Activated CD4-positive, alpha-beta T cell treated with anti-CD3 and anti-CD28 coated beads, Interleukin-2, Interleukin-4, amounts not matched to agents 100 ng/mL and 50 ng/mL, durations not matched to agents 16 hours and 8 hours (primary cell): ENCODE measurements around the gene PDE3B.
"Not testable (repeated sequence)": the region's sequence is repeated elsewhere in the genome, so short reads cannot be mapped to it uniquely, and the experiment has no call there.

Source experiments
- DNase-seq: peaks from one replicate; pipeline ENCODE4 v3.0.0-alpha.2; 2020; ENCODE audit warnings: low spot score

PDE3B gene

DNA sequence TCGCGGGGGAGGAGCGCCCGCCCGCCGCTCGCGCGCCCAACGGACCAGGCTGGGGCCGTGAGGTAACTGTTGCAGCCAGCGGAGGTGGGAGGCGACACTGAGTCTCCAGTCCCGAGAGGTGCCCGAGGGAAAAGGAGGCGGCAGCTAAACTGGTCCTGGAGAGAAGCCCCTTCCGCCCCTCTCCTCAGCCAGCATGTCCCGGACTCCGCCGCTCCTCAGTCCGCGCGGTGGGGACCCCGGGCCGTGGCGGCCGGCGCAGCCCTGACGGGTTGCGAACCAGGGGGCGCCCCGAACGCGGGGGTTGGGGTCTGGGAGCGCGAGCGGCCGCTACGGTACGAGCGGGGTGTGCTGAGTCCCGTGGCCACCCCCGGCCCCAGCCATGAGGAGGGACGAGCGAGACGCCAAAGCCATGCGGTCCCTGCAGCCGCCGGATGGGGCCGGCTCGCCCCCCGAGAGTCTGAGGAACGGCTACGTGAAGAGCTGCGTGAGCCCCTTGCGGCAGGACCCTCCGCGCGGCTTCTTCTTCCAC, at the start of gene PDE3B:
Gene PDE3B, plus strand, starts transcription at position 108 of the 529 bp plus-strand sequence. Its CDS starts 272 bp downstream, at position 380.
- peak; percentile 81 for DNase-seq

DNA sequence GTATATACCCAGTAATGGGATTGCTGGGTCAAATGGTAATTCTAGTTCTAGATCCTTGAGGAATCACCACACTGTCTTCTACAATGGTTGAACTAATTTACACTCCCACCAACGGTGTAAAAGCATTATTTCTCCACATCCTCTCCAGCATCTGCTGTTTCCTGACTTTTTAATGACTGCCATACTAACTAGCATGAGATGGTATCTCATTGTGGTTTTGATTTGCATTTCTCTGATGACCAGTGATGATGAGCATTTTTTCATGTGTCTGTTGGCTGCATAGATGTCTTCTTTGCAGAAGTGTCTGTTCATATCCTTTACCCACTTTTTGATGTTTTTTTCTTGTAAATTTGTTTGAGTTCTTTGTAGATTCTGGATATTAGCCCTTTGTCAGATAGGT, 48.3 kb upstream of the PDE3B start:
- not testable (repeated sequence) for DNase-seq

DNA sequence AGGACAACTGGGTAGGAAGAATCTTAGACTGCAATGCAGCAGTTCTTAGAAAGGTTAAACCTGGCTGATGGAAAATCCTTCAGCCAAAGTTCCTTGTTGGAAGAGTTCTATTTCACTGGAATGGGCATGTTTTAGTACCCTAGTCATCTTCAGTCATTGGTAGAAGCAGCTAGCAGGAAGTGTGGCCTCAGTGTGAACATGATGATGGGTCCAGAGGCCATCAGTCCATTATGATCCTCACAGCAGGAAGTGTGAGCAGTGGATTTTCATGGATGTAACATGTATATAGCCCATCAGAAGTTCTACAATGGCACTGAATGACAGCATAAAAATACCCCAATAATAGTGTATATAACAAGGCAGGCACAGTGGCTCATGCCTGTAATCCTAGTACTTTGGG, 35.9 kb upstream of the PDE3B start:
- no peak for DNase-seq

DNA sequence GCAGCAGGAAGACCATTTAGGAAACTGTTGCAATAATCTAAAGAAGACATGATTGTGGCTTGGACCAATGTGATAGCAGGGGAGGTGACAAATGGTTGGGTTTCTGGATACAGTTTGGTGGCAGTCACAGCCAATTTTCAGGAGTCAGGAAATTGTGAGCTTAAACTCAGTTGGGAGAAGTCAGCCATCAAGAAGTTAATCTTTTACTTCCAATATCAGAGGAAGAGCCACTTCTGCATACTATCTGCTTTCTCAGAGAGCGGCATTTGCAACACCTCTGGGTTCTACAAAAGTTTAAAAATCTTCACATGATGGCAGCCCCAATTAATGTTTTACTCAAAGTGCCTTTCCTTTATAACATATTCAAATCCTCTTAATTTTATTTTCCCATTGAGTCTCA, 33.7 kb upstream of the PDE3B start:
- no peak for DNase-seq

DNA sequence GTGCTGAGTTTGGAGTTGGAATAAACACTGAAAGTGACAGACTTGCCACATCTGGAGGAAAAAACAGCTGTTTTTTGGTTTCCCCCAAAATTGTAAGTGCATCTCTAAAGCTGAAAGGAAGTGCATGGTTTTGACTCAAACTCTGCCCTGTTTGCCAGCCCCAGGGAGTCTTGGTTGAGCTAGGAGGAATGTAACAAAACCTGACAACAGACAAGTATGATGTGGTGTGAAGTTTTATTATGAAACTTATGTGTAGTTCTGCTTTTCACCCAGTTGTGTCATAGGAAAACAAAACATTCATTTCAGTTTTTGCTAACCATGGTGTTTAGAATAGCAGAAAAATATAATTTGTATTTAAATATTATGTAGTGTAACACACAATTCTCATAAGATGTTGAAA, 31.7 kb upstream of the PDE3B start:
- peak; percentile 39 for DNase-seq

DNA sequence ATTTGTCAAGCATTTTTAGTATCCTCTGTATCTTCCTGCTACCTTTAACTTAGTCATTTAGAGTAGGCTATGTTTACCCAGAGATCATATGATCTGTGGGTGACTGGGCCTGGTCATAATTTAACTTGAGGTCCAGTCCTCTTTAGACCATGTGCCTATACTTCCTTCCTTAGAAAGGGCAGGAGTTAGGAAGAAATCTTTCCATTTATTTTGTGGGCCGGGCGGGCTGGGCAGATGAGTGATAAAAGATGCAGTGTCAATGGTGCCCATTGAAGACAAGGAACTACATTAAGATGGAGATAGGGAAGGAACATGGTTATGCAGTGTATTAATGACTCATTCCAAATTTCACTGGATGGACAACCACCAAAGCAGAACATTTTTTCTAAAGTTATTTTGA, 30.9 kb upstream of the PDE3B start:
- DNase-seq: no peak

DNA sequence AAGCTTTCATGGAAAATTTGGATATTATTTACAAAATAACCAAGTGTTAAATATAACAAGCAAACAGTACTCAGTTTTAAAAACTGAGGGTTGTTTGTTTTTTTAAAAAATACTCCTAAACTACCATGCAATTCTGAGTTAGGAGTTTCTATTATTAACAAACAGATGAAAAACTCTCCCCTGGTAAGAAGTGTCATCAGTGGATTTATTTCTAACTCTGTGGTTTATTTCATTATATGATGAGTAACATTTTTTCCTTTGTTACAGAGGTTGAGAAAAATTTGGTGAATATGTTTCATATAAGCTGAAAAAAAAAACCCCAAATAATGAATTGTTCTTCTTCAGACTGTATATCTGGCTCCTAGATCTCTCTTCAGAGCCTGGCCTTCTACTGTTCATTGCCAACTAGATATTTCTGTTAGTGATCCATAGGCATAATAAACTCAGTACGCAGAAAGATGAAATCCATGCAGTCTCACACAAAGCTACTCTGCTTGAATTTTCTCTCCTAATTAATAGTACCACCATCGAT, 29.4 kb upstream of the PDE3B start:
- no peak for DNase-seq

DNA sequence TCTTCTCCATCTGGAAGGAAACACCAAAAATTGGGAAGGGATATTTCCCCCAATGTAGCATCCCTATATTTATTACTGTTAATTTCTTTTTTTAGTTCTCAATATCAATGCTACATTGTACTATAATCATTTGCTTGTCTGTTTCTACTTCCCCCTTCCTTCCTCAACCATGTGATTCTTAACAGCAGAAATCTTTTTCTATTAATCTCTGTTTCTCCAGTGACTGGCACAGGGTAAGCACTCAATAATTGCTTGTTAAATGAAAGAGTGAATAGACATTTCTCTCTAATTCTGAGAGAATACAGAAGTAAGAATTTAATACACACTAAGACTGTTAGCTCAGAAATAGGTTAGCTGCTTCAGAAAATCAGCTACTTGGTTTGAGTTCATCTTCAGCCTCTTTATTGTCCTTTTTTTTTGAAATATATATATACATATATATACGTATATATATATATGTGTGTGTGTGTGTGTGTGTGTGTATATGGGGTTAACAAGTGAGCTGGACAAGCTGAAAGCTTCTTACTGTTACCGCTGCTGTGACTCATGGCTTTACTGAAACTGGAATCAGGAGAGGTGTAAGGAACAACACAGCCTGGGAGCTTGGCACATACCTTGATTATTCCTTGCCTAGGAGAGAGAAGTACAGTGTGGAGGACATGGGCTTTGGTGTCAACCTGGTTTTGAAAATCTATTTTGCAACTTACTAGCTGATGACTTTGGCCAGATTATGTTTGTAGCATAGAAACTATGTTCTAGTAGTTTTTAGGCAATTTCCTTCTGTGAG, 26.2 kb upstream of the PDE3B start:
- no peak for DNase-seq

DNA sequence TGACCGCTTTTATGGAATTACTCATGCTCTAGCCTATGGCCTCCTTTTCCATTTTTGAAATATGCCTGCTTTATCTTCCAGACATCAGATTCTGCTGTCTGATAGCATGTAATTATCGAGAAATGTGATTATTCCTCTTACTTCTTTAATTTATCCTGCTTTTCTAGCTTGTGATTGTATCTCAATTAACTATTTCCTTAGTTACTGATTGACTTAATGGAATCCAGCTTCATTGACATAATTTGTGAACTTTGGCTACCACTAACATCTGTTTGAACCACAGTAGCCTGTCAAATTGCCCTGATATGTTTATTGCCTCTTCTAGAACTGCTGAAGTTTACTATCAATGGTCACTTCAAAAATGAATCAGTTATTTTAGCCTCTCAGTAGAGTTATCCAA, 25.5 kb upstream of the PDE3B start:
- DNase-seq: no peak

DNA sequence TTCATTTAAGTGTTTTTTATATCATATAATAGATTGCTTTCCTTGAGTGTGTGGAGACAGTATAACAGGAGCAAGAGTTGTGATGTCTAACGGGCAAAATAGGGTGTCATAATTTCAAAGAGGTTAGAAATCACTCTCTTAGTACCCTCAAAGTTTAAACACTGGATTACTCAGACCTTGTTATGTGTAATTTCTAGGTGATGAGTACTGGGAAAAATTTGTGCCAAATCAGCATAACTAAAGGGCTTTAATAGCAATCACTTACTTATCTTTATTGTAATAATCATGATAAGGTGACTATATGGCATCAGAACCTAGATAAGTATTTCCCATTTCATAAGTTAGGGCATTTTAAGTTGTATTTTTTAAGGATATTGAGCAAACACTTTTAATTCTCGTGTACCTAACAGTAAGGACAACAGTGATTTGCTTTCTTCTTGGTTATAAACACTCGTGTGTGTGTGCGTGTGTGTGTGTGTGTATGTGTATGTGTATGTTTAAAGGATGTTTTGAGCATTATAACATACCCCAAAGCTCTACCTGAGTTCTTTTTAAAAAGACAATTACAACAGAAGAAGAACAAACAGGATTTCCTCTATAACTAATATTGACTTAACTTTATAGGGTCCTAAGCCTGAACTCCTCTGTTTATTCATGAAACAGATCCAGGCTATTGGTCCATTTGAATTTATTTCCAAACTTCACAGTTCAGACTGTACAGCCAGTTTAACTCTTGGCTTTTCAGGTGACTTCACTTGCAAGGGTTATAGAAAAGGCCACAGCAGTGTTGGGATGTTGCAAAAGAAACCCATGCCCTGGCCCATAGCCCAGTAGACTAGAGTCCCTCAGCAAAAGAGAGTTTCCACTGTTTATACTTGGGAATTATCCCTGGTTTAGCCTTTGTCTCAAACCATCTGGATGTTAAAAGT, 23.7 kb upstream of the PDE3B start:
- no peak for DNase-seq

DNA sequence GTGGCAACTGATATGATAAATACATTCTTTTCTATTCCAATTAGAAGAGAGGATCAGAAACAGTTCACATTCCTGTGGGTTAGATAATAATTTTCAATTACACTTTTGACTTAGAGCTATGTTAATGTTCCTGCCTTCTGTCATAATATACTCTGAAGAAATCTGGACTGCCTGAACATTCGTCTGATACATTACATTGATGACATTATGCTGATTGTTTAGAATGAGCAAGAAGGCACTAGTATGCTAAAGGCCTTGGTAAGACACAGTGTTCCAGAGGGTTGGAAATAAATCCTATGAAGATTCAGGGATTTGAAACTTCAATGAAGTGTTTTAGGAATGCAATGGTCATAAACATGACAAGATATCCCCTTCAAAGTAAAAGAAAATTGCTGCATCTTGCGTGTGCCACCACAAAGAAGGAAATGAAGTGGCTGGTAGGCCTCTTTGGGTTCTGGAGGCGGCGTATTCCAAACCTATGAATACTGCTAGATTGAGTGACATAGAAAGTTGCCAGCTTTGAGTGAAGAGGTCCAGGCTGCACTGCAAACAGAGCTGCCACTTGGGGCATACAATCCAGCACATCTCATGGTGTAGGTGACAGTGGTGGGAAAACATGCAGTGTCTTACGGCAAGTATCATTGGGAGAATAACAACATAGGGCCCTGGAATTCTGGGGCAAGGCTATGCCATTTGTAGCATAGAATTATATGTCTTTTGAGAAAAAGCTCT, 21.2 kb upstream of the PDE3B start:
- no peak for DNase-seq

DNA sequence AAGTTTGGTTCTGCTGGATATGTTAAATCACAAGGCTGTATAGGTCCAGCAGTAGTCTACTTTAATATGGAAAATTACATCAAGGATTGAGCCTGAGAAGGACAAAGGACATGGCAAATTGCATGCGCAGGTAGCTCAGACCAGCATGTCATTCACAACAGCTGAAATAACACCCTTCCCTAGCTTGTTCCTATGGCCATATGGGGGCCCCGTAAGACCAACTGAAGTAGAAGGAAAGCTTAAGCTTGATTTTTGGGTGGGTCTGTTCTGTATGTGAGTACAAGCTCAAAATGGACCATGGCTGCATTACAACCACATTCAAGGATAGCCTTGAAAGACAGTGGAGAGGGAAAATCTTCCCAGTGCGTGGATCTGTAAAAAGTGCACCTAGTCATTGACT, 20.6 kb upstream of the PDE3B start:
- DNase-seq: no peak

DNA sequence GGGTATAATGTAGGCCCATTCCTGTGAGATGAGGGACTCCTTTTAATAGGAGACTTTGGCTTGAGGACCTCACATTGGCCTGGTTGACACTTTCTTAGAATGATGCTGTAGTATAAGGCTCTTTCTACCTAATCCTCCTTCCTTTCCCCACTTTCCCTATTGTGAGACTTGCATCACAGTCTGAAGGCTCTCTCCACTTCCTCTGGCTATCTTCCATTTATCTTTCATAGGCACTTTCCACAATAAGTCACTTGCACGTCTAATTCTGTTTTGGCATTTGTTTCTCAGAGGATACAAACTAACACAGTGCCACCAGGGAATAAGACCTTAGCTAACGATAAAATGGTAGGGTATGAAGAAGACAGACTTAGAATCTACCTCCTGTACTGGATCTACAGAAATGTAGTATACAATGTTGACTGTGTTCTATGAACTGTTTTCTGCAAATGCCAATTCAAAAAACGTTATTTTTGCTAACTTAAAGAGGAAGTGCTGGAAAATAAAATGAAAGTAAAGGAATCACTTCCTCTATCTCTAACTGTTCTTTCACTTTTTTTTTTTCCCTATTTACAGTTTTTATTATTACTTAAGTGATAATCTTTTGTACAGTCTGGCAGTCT, 17.9 kb upstream of the PDE3B start:
- no peak for DNase-seq

DNA sequence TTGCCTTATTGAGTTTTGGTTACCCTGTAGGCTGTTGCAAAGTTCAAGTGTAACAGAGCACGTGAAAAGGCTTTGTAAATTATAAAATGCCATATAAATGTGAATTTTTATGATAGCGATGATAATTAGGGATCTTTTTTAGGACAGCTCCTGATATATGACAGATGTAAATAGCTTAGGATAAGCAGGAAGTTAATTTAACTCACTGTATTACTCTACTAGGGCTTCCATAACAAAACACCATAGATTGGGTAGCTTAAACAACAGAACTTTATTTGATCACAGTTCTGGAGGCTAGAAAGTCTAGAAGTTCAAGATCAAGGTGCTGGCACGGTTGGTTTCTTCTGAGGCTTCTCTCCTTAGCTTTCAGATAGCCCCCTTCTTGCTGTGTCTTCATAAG, 17.0 kb upstream of the PDE3B start:
- DNase-seq: no peak

DNA sequence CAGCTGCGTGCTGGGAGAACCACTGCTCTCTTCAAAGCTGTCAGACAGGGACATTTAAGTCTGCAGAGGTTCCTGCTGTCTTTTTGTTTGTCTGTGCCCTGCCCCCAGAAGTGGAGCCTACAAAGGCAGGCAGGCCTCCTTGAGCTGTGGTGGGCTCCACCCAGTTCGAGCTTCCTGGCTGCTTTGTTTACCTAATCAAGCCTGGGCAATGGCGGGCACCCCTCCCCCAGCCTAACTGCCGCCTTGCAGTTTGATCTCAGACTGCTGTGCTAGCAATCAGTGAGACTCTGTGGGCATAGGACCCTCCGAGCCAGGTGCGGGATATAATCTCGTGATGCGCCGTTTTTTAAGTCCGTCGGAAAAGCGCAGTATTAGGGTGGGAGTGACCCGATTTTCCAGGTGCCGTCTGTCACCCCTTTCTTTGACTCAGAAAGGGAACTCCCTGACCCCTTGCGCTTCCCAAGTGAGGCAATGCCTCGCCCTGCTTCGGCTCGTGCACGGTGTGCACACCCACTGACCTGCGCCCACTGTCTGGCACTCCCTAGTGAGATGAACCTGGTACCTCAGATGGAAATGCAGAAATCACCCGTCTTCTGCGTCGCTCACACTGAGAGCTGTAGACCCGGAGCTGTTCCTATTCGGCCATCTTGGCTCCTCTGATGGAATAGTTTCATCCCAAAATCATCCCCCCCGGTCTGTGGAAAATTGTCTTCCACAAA, 9.9 kb upstream of the PDE3B start:
- not testable (repeated sequence) for DNase-seq

DNA sequence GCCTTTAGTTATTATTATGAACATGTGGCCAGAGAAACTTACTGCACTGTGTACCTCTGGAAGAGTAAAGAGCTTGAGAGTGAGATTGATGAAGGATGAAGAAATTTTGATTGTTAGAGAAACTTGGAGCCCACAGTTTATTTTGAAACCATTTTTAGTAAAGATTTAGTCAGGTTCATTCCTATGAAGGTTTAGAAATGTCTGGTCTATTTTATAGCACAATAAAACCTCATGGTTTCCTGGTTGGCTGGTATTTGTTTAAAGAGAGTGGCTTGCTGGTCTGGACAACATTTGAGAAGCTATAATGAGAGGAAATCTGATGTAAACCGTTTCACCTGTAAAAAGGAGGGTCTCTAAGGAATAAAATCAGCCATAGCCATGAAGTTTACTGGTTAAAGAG, 8.8 kb upstream of the PDE3B start:
- no peak for DNase-seq

DNA sequence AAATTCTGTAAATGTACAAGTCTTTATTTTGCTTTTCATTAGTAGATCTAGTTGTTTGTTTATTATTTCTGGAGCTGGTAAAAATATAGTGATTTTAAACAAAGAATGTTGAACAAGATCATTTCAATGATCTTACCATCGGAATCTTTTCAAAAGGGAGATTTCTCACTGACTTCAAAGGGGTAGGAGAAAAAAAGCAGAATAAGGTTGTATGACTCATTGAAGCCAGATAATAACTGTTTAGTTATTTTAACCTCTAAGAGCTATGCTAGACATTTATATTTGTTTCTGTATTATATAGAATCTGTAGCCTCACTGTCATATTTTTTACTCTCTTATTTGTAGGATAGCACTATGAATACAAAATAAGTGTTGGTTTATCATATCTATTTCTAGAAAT, 8.1 kb upstream of the PDE3B start:
- DNase-seq: no peak

DNA sequence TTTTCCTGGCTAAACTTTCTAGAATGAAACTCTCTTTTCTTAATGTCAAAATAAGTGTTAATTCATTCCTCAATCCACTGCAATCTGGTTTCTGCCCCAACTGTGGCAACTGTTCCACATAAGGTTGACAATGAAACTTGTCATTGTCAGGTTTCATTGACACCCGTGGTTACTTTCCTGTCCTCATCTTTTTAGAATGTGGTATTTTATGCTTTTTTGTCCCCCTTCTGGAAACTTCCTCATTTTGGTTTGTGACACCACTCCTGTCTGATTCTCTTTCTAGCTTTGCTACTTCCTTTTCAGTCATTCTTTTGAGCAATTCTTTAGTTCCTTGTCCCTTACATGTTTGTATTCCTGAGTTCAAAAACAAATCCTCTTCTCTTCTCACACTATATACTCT, 7.5 kb upstream of the PDE3B start:
- DNase-seq: no peak

DNA sequence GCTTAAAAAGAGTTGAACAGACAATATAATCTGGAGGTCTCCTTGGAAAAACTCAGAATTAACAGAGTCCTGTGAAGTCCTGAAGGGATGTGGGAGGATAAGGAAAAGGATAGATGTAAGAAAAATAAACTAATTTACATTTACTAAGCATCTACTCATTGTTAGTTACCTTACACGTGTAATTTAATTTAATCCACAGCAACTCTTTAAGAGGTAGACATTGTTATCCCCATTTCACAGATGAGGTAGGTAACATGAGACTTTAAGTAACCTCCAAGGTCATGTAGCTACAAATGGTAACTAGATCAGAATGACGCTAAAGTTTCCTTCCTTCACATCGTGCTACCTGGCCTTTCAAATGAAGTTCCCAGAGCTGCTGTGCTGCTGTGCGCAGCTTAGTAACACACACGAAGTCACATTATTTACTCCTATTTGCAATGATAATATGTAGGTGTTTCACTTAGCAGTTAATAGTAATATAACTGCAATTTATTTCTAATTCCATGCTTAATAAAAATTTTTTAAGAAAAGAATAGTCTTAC, 5.7 kb upstream of the PDE3B start:
- no peak for DNase-seq

DNA sequence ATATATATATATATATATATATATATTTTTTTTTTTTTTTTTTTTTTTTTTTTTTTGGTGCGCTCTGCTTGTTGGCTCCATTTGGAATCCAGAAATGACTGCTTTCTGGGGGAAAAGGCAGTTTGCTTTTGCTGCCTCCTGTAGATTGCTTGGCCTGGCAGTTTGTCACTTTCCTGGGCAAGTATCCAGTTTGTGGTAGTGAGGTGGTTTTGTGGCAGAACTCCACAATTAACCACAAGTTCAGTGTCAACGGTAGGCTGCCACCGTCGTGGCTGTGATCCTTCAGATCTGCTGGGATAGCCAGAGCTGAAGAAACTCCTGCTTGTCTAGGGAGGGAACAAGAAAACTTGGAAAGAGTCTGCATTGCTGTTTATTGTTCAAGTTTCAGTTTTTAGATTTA, 5.0 kb upstream of the PDE3B start:
- no peak for DNase-seq

DNA sequence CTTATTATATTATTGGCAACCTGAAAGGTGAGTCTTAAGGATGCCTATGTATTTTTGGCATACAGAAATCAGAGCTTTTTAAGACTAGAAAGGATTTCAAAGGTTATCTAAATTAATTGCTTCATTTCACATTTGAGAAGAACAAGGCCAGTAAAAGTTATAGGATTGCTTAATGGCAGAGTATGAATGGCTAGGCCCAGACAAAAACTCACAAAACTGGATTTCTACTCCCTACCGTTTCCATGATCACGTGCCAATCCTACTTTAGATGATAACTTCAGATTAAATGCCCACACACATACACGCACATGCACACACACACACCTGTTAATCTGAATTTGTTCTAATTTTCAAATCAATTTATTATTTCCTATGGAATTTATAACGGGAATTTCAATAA, 1.8 kb upstream of the PDE3B start:
- DNase-seq: no peak
